Esophagus muscularis mucosa (tissue), 4 donors: ENCODE results near the gene VWC2L. TPM values are rescaled to one million over a fixed set of nuclear protein-coding genes. Genes with fewer than 3 reads are reported as not detected.

Experiments
- DNase-seq: peaks from one replicate; pipeline ENCODE4 v3.0.0-alpha.2; 2017; ENCODE audit errors: extremely low spot score
- H3K27ac ChIP-seq, 4 donors: fragments of 200-600 bp; sonication (generic); replicated peaks in 1 of 4; 1 replicate in 3 of 4; 2 replicates in 1 of 4; pipeline ENCODE4 v1.5.1; 2016 to 2019; ENCODE audit warnings: mild to moderate bottlenecking in 1 of 4
- H3K27me3 ChIP-seq, 4 donors: fragments of 200-600 bp; sonication (generic); one replicate each; pipeline versions ENCODE4 v1.5.1 to v1.6.0; 2016 to 2019
- H3K36me3 ChIP-seq, 4 donors: fragments of 200-600 bp; sonication (generic); one replicate each; pipeline ENCODE4 v1.5.1; 2016 to 2019
- H3K4me1 ChIP-seq, 4 donors: fragments of 200-600 bp; sonication (generic); one replicate each; pipeline ENCODE4 v1.5.1; 2016 to 2019
- H3K4me3 ChIP-seq, 4 donors: fragments of 200-600 bp; sonication (generic); 1 replicate in 2 of 4; 2 replicates in 2 of 4; pipeline ENCODE4 v1.5.1; 2016 to 2019; ENCODE audit warnings: mild to moderate bottlenecking in 4 of 4, moderate library complexity in 1 of 4
- H3K9me3 ChIP-seq, 4 donors: fragments of 200-600 bp; sonication (generic); 1 replicate in 3 of 4; 2 replicates in 1 of 4; pipeline ENCODE4 v1.5.1; 2016 to 2019
- EP300 ChIP-seq: sonication (generic); formaldehyde crosslinking; IDR thresholded peaks from one replicate; pipeline ENCODE4 v1.6.1; 2017; ENCODE audit warnings: antibody characterized with exemption
- POLR2A ChIP-seq: fragments of 450-650 bp; IDR thresholded peaks from one replicate; pipeline ENCODE4 v1.6.1; 2017; ENCODE audit warnings: antibody characterized with exemption, moderate library complexity, mild to moderate bottlenecking, low read depth
- POLR2AphosphoS5 ChIP-seq, 2 donors: sonication (generic); formaldehyde crosslinking; IDR thresholded peaks; one replicate each; pipeline ENCODE4 v1.6.1; 2017; ENCODE audit warnings: antibody characterized with exemption in 2 of 2
- WGBS: methylation state at CpG from one replicate; pipeline ENCODE4 v1.1.5; 2018; 5-methylcytosine and 5-hydroxymethylcytosine counted together
- intact Hi-C: fragments of 100-400 bp; cut with DNase I; formaldehyde crosslinking; loops from one replicate; pipeline ENCODE4 v1.15.1; 2023
- total RNA-seq, 4 donors: library from RNA; depleted of rRNA; stranded (reverse); fragments of >200 nt; gene quantifications; one replicate each; pipeline versions ENCODE4 v1.1.0 to v1.2.1, GENCODE V29; 2016
- TF ChIP-seq, protein P1 (sequence below), 3 experiments: fragments of 200-600 bp in 2 of 3; fragments of 450-650 bp in 1 of 3; sonication (generic) in 2 of 3; IDR thresholded peaks; one replicate each; pipeline ENCODE4 v1.5.1; 2017 to 2019; ENCODE audit warnings: antibody characterized with exemption in 3 of 3, mild to moderate bottlenecking in 2 of 3, moderate library complexity in 1 of 3

VWC2L gene
- under 1 TPM in 1 of 4 donors, not detected in 3; 0.11 TPM for total RNA-seq

GRCh38 chr2:214410918-214411554 is at the start of gene VWC2L:
Gene VWC2L (plus strand): TSS chr2:214411054. CDS start chr2:214414194, 3,140 bp downstream.
- no peaks in the 10 kb centered on the region for H3K36me3 ChIP-seq
- no peak within 1 kb of the TSS for H3K27ac ChIP-seq
- H3K4me1 ChIP-seq = no peaks in the 10 kb centered on the region
- no peak for DNase-seq
- H3K27me3 ChIP-seq = no peaks in the 10 kb centered on the region
- 13% methylated on average over 19 of the region's 19 CpGs for WGBS
- no peak within 1 kb of the TSS for H3K4me3 ChIP-seq
- intact Hi-C loops = no loop called here
- no peaks in the 10 kb centered on the region for H3K9me3 ChIP-seq
- TF ChIP-seq EP300 = no peak
- no peak for TF ChIP-seq POLR2A
- no peak for TF ChIP-seq POLR2AphosphoS5 (IDR thresholded peaks at IDR 0.05)
- TF ChIP-seq, protein P1, sequence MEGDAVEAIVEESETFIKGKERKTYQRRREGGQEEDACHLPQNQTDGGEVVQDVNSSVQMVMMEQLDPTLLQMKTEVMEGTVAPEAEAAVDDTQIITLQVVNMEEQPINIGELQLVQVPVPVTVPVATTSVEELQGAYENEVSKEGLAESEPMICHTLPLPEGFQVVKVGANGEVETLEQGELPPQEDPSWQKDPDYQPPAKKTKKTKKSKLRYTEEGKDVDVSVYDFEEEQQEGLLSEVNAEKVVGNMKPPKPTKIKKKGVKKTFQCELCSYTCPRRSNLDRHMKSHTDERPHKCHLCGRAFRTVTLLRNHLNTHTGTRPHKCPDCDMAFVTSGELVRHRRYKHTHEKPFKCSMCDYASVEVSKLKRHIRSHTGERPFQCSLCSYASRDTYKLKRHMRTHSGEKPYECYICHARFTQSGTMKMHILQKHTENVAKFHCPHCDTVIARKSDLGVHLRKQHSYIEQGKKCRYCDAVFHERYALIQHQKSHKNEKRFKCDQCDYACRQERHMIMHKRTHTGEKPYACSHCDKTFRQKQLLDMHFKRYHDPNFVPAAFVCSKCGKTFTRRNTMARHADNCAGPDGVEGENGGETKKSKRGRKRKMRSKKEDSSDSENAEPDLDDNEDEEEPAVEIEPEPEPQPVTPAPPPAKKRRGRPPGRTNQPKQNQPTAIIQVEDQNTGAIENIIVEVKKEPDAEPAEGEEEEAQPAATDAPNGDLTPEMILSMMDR (IDR thresholded peaks at IDR 0.05) = no peak

DNA sequence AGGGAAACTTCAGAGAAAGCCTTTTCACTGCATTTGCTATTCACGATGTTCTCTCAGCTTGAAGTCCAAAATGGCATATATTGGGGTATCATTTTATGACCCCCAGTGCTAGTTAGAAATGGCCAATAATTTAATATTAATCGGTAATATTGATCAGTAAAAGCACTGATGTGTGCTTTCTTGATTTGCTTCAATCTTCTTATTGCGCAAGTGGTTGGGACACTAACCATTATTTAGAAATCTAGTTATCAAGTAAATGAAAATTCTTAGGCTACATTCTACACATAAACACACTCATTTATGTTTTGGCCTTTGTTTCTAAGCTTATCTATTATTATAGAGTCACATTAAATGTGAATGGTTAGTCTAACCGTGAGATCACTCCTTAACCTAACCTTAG is 49.7 kb upstream of the VWC2L start:
- Histone ChIP-seq H3K36me3 (no peaks in the 10 kb centered on the region), H3K4me3 (no peak overlapping the region), H3K27me3 (no peaks in the 10 kb centered on the region), H3K27ac (no peak overlapping the region), H3K9me3 (peaks cover 0 to 10% (median 0%) of the 10 kb centered on the region in 4 donors), H3K4me1 (no peaks in the 10 kb centered on the region)
- TF ChIP-seq POLR2A (no peak), POLR2AphosphoS5 (IDR thresholded peaks at IDR 0.05) (no peak), EP300 (no peak)
- TF ChIP-seq, protein P1 (IDR thresholded peaks at IDR 0.05) = no peak
- no peak for DNase-seq
- intact Hi-C loops = no loop called here
- WGBS = 89% methylated on average over 4 of the region's 4 CpGs

DNA sequence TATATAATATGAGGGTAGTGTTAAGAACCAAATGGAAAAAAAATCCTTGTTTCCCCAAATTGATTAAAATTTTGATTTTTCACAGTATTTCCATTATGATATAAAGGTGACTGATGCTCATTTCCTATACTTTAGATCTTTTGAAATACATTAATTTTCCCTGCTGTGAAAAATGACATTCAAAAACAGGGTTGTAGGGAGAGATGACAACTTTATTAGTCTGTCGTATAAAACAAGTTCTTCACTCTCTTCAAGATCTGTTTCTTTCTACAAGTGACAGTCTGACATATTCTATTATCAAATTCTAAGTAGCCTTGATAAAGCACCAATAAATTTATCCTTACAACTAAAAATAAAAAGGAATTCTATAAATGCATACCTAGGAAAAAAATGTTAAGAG is 45.3 kb upstream of the VWC2L start:
- H3K9me3 ChIP-seq = no peaks in the 10 kb centered on the region
- no peak overlapping the region for H3K27ac ChIP-seq
- intact Hi-C loops = no loop called here
- DNase-seq = no peak
- TF ChIP-seq POLR2A (no peak), POLR2AphosphoS5 (IDR thresholded peaks at IDR 0.05) (no peak), EP300 (no peak)
- TF ChIP-seq, protein P1 (IDR thresholded peaks at IDR 0.05) = no peak
- no peaks in the 10 kb centered on the region for H3K36me3 ChIP-seq
- H3K27me3 ChIP-seq = no peaks in the 10 kb centered on the region
- 89% methylated on average over 1 of the region's 1 CpG for WGBS
- no peaks in the 10 kb centered on the region for H3K4me1 ChIP-seq
- no peak overlapping the region for H3K4me3 ChIP-seq

- WGBS = 54% methylated on average over 3 of the region's 3 CpGs
- H3K4me1 ChIP-seq = no peaks in the 10 kb centered on the region
- no peaks in the 10 kb centered on the region for H3K36me3 ChIP-seq
- H3K4me3 ChIP-seq = no peak overlapping the region
- H3K27ac ChIP-seq = no peak overlapping the region
- H3K9me3 ChIP-seq = no peaks in the 10 kb centered on the region
- intact Hi-C loops = no loop called here
- H3K27me3 ChIP-seq = no peaks in the 10 kb centered on the region
- no peak for DNase-seq
- no peak for TF ChIP-seq POLR2A
- TF ChIP-seq POLR2AphosphoS5 (IDR thresholded peaks at IDR 0.05) = no peak
- no peak for TF ChIP-seq EP300
- TF ChIP-seq, protein P1 (IDR thresholded peaks at IDR 0.05) = no peak
Observed at GRCh38 chr2:214367171-214367570, 43.7 kb upstream of the VWC2L start.
